Right ventricle myocardium superior (tissue), 1 donor: Measurements from ENCODE around the gene OR2D2. TPM values are rescaled to one million over a fixed set of nuclear protein-coding genes. Genes with fewer than 3 reads are reported as not detected.
A peak's percentile ranks its signal among the peaks of the same experiment; 100 is the strongest.
"Not testable (repeated sequence)": the region's sequence is repeated elsewhere in the genome, so short reads cannot be mapped to it uniquely, and the experiment has no call there.

Experiments used
- ATAC-seq: fragments of 200-7000 bp; cut with Tn5 transposase; one replicate; pipeline ENCODE4 v1.9.1; 2020; ENCODE audit warnings: mild to moderate bottlenecking; ENCODE audit not compliant: poor library complexity
- DNase-seq: peaks from one replicate; pipeline ENCODE4 v3.0.0-alpha.2; 2020
- intact Hi-C: fragments of 100-400 bp; cut with DNase I; formaldehyde crosslinking; loops from one replicate; pipeline ENCODE4 v1.11.2; 2022
- long read RNA-seq: library from polyadenylated mRNA; unstranded; transcript quantifications from one replicate; pipeline ENCODE4 v2.0.0, GENCODE V29; 2021
- total RNA-seq: library from RNA; stranded (reverse); fragmentation: NEBNext Ultra II Directional; extraction: Animal tissue kit (Norgen Biotek cat#: 25700); gene quantifications from one replicate; pipeline ENCODE4 v1.2.1, GENCODE V29; 2021
- donor health status: DM: no; HTN: yes; CAD: no; lungs with severe emphysema.

Gene OR2D2, protein sequence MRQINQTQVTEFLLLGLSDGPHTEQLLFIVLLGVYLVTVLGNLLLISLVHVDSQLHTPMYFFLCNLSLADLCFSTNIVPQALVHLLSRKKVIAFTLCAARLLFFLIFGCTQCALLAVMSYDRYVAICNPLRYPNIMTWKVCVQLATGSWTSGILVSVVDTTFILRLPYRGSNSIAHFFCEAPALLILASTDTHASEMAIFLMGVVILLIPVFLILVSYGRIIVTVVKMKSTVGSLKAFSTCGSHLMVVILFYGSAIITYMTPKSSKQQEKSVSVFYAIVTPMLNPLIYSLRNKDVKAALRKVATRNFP
- not detected for total RNA-seq
- long read RNA-seq = 0 reads

DNA sequence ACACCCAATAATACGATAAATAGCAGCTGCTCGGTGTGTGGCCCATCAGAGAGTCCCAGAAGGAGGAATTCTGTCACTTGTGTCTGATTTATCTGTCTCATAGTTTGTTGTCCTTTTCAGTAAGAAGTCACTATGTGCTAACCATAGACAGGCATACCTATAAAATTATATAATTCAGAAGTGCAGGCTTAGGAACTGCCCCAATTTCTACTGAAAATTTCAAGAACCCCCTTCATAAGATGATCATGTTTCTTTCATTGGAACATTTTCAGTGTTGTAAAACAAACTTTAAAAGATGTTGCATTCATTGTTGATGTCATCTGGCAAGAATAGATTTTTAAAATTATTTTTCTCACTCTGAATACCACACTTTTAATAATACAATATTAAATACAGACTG is at the start of gene OR2D2:
OR2D2 (minus strand) TSS at position 101 of the 400 bp plus-strand sequence; CDS start at position 101, 0 bp downstream.
- DNase-seq = no peak
- intact Hi-C loops = no loop called here

DNA sequence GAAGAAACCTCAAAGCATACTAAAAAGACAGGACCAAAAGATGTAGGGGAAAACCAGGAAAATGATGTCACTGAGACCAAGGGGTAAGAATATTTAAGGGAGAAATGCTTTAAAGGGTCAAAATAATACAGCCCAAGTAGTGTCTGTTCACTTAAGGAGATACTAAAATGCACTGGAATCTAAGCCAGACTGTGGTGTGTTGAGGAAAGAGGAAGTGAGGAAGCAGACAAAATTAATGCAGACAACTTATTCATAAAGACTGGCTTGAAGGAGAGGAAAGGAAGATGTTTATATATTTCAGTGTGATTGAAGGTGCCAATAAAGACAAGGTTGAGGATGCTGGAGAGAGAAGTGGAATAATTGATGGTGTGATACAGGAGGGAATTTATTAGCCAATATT is 49.7 kb upstream of the OR2D2 start:
- no peak for DNase-seq
- no peak for ATAC-seq
- intact Hi-C loops = no loop called here

More for the DNA sequence above, at the start of gene OR2D2:
- no peak for ATAC-seq

DNA sequence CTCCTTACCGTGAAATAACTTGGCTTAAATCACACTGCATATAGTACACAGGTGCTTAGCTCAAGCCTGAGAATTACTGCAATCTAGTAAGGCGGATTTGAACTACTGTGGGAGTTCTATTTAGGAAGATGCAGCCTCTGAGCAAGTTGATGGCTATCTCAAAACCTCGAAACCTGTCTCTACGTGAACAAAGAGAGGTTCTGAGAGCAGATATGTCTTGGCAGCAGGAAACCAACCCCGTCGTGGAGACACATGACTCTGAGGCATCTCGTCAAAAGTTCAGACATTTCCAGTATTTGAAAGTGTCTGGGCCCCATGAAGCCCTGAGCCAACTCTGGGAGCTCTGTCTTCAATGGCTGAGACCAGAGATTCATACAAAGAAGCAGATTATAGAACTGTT is 39.8 kb upstream of the OR2D2 start:
- DNase-seq = no peak
- ATAC-seq = no peak
- intact Hi-C loops = no loop called here

DNA sequence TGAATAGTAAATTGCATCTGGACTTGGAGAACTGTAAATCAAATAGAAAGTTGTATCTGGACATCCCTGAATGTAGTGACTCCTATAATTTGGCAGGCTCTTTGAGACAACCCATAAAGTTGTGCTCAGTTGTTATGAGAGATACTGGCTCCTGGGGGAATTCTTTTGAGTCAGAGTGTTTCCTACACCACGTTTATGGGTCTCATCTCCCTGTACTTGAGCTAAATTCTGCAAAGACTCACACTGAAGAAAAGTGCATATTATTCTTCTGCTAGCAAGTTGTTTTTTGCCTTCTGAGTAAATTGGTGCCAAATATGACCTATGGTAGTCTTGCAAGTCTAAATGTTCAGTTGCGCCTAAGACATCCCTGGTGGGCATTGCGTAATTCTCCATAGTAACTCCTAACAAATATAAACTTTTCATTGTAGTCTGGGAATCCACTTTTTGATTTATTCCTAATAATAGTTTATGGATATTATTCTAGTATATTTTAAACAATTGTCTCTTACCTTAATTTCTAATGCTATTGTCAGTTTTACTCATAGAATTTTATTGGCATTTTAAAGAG is 38.9 kb upstream of the OR2D2 start:
- no peak for ATAC-seq
- DNase-seq = no peak
- intact Hi-C loops = no loop called here

DNA sequence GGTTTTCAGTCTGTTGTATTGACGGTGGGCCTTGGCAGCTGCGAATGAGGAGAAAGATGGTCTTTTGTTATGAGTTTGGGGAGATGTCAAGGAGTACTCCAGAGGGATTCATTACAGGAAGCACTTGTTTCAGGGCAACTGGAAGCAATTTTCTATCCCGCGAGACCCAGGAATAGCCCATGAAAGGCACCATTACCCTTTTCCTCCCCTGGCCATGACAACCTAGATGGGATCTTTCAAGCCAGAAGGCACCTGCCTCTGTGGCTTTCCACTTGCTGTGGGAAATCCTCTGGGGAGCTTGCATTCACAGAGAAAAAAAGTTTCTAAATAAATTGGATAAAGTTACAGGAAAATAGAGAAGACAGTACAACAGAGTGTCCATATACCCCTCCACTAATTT is 36.6 kb upstream of the OR2D2 start:
- intact Hi-C loops = no loop called here
- DNase-seq = no peak
- ATAC-seq = no peak

DNA sequence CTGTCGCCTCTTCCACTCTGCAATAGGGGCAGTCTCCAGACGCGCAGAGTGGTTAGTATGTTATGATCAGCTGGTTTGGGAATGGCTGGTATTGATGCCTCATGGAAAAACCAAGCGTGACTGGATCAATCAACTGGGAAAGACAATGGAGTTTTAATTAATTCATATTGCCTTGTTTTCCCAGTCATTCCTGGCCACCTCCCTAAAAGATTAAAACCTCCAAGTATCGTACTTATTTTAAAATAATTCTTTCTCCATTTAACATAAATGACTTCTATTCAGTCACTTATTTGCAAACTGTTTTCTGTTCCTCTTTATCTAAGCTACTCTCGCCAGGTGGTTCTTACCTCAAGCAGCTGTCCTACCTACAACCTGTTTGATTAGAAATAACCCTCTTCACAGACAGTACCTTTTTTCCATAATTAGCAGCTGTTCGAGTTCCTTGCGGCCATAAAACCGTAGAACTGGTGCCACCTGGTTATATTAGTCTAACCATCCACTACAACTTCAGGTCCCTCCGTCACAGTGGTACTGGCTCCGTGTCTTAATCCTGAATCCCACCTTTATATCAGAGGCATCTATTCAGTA is 34.8 kb upstream of the OR2D2 start:
- no peak for ATAC-seq
- intact Hi-C loops = no loop called here

DNA sequence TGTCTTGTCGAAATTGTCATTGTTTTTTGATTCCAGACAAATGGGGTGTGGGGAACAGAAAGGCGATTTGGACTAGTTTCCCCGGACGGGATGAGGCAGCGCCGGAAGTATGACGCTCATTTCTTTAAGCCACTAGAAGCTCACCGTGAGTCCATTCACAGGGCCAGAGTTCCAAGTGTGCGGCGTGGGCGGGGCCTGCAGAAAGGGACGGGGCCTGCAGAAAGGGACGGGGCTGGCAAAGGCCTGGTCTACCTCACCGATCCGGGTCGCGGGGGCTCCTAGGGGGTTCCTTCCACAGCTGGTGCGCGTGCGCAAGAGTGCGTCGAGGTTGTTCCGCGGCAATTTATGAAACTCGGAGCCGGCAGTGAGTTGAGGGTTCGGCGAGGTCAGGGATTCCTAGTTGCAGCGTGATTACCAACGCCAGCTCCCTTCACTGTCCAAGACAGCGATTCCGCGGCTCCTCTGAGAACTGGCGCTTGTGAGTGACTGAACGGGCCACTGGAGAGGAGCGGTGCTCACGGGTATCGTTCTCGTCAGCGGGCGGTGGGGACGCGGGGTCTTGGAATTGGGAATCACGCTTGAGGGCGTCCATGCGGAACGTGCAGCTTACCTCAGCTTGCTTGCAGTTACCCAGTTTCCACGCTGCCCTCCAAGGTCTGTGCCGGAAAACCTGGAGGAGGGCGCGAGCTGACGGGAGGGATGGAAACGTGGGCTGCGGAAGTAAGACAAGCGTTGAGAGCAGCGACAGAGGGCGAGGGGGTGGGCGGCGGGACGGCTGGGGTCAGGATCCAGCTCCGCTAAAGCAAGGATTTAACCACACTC is 34.1 kb upstream of the OR2D2 start, which contains the start of gene ZNF215:
ZNF215 (plus strand) TSS at position 219 of the 822 bp plus-strand sequence. CDS start 5,847 bp downstream, outside the sequence.
- intact Hi-C loops = no loop called here
- ATAC-seq = peak; percentile 92
- peak; percentile 84 for DNase-seq

More for the DNA sequence above, 34.8 kb upstream of the OR2D2 start:
- no peak for DNase-seq

DNA sequence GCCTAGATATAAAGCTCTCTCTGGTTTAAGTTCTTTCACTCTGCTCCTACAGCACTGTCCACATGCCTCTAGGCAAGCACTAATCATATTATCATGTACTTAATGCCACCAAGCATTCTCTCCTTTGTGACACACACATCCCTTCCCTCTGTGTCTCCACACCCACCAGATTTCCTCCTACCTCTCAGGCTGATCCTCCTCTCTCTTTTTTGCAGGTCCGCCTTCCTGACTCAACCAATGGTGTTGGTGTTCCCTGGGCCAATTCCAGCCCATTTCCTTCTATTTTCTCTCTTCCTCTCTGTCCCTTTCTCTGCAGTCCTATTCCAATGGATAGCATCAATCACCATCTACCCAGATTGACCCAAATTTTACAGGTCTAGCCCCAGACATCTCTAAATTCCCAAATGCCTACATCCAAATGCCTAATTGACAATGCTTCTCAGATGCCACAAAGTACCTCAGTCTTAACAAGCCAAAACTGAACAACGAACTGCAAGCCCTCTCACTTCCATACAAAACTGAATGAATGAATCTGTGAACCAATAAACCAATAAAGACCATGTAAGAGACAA is 33.4 kb upstream of the OR2D2 start:
- intact Hi-C loops = no loop called here
- no peak for DNase-seq
- peak; percentile 33 for ATAC-seq

DNA sequence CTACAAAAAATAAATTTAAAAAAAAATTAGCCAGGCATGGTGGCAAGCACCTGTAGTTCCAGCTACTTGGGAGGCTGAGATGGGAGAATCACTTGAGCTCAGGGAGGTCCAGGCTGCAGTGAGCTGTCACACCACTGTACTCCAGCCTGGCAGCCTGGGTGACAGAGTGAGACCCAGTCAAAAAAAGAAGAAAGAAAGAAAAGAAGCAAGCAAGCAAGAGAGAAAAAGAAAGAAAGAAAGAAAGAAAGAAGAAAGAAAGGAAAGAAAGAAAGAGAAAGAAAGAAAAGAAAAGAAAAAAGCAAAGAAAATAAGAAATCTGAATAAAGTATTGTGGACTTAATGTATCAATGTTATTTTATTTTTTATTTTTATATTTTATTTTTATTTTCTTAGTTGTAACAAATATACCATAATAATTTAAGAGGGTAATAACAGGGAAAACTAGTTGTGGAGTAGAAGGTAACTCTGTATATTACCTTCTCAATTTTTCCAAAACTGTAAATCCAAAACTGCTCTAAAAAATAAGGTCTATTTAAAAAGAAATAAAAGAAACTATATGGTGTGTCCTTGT is 32.8 kb upstream of the OR2D2 start:
- intact Hi-C loops = no loop called here
- no peak for DNase-seq
- no peak for ATAC-seq

DNA sequence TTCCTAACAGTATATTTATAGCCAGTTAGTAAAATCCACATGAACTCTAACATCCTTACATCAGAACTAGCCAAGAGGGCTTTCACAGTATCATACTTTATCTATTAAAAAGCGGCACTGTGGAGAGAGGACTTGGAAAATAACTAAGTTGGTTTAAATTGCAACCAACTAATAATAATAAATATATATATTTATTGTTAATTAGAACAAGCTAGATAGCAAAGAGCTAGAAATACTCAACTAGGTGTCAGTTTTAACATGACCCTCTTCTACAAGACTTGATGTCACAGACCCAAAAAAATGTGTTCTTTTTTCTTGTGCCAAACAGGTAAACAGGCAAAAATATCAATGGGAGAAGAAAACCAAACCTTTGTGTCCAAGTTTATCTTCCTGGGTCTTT is 28.4 kb upstream of the OR2D2 start, which contains the start of gene OR2D3:
OR2D3 (plus strand) TSS at position 301 of the 400 bp plus-strand sequence; CDS start at position 301, 0 bp downstream.
- DNase-seq (no peak), ATAC-seq (no peak)
- intact Hi-C loops = no loop called here

DNA sequence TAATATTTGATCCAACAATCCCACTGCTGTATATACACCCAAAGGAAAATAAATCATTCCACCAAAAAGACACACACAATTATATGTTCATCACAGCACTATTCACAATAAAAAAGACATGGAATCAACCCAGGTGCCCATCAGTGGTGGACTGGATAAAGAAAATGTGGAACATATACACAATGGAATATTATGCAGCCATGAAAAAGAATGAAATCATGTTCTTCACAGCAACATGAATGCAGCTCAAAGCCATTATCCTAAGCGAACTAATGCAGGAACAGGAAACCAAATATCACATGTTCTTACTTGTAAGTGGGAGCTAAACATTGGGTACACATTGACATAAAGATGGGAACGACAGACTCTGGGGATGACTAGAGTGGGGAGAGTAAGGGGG is 27.4 kb upstream of the OR2D2 start:
- ATAC-seq (no peak), DNase-seq (no peak)
- intact Hi-C loops = no loop called here

DNA sequence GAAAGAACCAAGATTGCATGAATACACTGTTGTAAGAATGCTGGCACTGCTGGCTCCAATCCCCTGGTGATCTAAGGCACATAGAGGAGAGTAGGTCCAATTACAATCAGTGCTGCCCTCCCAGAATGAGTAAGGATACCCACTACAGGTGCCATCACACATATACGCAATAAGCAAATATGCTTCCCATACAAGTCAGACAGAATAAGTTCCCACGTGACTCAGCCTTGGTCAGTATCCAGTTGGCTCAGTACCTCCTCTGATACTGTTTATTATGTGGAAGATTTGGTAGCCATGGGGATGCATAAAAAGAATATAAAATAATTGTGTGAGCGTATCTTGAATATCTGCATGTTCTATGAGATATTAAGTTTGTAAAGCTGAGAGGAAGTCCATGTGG is 19.6 kb upstream of the OR2D2 start:
- no peak for ATAC-seq
- intact Hi-C loops = no loop called here
- DNase-seq = no peak

DNA sequence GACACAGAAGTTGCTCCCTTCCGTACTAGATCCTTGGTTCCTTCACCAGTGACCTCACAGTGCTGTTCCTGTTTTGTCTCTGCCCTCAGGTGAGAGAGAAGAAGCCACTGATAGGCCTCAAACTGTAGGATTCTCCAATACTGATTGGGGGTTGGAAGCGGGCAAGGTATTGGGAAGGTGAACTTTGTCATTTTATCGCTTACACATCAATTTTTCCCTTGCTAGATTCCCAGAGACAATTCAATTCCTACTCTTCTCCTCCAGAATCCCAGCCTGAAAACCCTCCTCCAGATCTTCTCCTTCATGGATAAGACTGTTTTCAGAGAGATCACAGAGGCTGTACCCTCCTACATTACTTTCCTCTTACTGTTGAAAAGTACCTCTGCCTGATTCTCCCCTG is 19.1 kb upstream of the OR2D2 start:
- intact Hi-C loops = no loop called here

DNA sequence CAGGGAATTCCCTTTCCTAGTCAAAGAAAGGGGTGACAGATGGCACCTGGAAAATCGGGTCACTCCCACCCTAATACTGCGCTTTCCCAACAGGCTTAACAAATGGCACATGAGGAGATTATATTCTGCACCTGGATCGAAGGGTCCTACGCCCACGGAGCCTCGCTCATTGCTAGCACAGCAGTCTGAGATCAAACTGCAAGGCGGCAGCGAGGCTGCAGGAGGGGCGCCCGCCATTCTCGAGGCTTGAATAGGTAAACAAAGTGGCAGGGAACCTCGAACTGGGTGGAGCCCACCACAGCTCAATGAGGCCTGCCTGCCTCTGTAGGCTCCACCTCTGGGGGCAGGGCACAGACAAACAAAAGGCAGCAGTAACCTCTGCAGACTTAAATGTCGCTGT is 12.5 kb upstream of the OR2D2 start:
- intact Hi-C loops, DNase-seq, ATAC-seq: not testable (repeated sequence)

More for the DNA sequence above, 19.1 kb upstream of the OR2D2 start:
- ATAC-seq = no peak
- DNase-seq = no peak

DNA sequence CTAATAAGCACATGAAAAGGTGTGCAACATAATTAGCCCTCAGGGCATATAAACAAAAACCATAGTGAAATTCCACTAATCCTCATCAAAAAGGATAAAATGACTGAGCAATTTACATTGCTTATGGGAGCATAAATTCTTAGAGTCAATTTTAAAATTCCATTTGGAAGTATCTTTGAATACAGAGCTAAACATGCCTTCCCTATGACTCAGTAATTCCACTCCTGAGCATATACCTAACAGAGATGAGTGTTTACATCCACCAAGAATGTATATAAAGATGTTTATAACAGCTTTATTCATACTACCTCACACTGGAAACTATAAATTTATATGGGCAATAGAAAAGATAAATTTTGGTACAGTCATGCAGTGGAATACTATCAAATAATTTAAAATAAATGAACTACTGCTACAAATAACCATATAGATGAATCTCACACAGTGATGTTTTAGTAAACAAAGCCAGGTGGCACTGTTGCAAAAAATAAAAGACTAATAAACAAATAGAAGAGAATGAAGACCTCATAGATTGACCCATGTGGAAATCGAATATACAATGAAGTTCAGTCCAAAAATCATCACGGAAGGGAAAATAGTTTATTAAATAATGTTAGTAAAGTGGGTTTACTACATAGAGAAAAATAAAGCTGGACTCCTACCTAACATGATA is 8.2 kb upstream of the OR2D2 start:
- DNase-seq = no peak
- intact Hi-C loops = no loop called here
- no peak for ATAC-seq

DNA sequence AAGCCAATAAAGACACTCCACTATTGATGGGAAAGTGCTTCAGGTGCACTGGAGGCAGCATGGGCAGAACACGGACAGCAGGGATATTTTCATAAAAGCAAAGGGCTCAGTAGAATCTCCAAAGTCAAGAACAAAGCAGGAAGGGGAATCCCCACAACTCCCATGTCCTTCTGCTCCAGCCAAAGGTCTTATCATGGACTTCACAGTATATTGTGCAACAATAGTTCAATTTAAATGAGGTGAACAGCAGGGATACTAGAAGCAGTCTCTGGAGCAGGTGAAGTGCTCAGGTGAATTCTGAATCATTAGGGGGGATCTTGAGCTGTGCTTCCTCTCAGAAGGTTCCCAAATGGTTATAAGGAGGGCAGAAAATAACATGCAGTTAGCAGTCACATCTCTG is 6.6 kb upstream of the OR2D2 start:
- ATAC-seq (no peak), DNase-seq (no peak)
- intact Hi-C loops = no loop called here

DNA sequence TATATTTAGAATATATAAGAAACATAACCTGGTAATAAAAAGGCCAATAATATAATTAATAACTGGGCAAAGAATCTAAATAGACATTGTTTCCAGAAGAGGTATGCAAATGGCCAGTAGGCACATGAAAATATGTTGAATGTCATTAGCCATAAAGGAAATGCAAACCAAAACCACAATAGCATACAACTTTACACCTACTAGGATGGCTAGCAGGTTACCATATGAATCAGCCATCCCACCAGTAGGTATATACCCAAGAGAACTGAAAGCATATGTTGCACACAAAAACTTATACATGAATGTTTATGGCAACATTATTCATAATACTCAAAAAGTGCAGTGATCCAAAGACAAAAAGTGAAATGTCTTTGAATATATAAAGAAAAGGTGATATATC is 2.7 kb upstream of the OR2D2 start:
- intact Hi-C loops = no loop called here
- ATAC-seq (no peak), DNase-seq (no peak)

DNA sequence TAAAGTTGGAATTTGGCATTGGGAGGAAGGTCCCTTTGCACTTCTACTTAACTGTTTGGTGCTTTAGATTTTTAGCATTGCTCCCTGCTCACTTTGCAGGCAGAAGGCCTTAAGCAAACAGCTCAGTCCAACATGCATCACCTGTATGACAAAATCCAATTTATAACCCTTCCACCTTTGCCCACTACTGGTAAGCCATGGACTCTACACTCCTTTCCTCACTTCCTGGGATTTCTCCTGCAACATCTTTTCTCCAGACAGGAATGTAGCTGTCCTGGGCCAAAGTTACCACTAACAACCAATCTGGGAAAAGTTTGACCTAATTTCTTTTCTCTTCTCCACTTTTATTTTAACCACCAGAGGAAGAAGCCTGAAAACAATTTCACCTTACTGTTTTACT is 1.8 kb upstream of the OR2D2 start:
- intact Hi-C loops = no loop called here
- ATAC-seq (no peak), DNase-seq (no peak)
